K562 (cell line): ENCODE data around the gene GABRR2. TPM values are rescaled to one million over a fixed set of nuclear protein-coding genes. Genes with fewer than 3 reads are reported as not detected.
A peak's percentile ranks its signal among the peaks of the same experiment; 100 is the strongest.

Experiments used
- ATAC-seq: fragments of 200-7000 bp; cut with Tn5 transposase; 3 replicates; pipeline ENCODE4 v1.9.1; 2020; ENCODE audit warnings: moderate library complexity
- BruUV-seq: library from RNA; stranded (reverse); fragments of 400-500 nt; replicated peaks from 2 replicates; lab custom pipeline; 2021; lab: Mats Ljungman, UMichigan
- CTCF ChIA-PET: fragments of 300-600 bp; formaldehyde crosslinking; extraction: SDS; loops from one replicate; lab custom pipeline; 2021; ENCODE audit warnings: low intra/inter-chr PET ratio; lab: Yijun Ruan, JAX
- POLR2A ChIA-PET: fragments of 300-600, 350-650 bp; sonication (Branson Sonifier 250); formaldehyde crosslinking; extraction: SDS; loops from one replicate; lab custom pipeline; 2021; ENCODE audit warnings: antibody characterized with exemption, inconsistent platforms; lab: Yijun Ruan, JAX
- DNase-seq, 4 experiments: peaks; one replicate each; pipeline versions ENCODE4 v3.0.0 to v3.0.0-alpha.2; 2011 to 2018; ENCODE audit warnings: low spot score in 3 of 4, mixed read lengths in 3 of 4; ENCODE audit errors: extremely low read depth in 1 of 4
- FAIRE-seq: peaks from 2 replicates; lab custom pipeline; 2011; peaks lifted over from hg19 to GRCh38; lab: Jason Lieb, UNC
- H2AFZ ChIP-seq: 2 replicates; pipeline ENCODE4 v1.6.0; 2011; ENCODE audit warnings: low read depth, low read length, control low read depth, inconsistent platforms
- H3K27ac ChIP-seq: fragments of 200-600 bp; 3 replicates; pipeline ENCODE4 v1.8.0; 2011; ENCODE audit warnings: low read depth, mild to moderate bottlenecking, control low read depth, inconsistent platforms, low read length, moderate library complexity, mixed read lengths; ENCODE audit errors: extremely low read depth
- H3K27me3 ChIP-seq, 2 experiments: fragments of 300-600 bp in 1 of 2; 2 replicates in 1 of 2; 3 replicates in 1 of 2; pipeline versions ENCODE4 v1.6.0 to v1.8.0; 2011; ENCODE audit warnings: inconsistent platforms in 2 of 2, low read length in 2 of 2, mild to moderate bottlenecking in 1 of 2, mixed read lengths in 1 of 2, moderate library complexity in 1 of 2; ENCODE audit not compliant: control insufficient read depth in 2 of 2, insufficient read depth in 2 of 2
- H3K36me3 ChIP-seq: fragments of 300-600 bp; 3 replicates; pipeline ENCODE4 v1.8.0; 2011; ENCODE audit warnings: mild to moderate bottlenecking, low read length, inconsistent platforms; ENCODE audit not compliant: control insufficient read depth, insufficient read depth
- H3K4me1 ChIP-seq, 2 experiments: fragments of 200-600 bp in 1 of 2; replicated peaks in 1 of 2; 2 replicates in 1 of 2; 3 replicates in 1 of 2; pipeline versions ENCODE4 v1.5.1 to v1.8.0; 2011; ENCODE audit warnings: inconsistent platforms in 2 of 2, low read length in 2 of 2, mild to moderate bottlenecking in 1 of 2, mixed read lengths in 1 of 2, moderate library complexity in 1 of 2; ENCODE audit not compliant: control insufficient read depth in 2 of 2, insufficient read depth in 2 of 2
- H3K4me2 ChIP-seq: 2 replicates; pipeline ENCODE4 v1.6.1; 2011; ENCODE audit warnings: low read length, control low read depth, inconsistent platforms, mixed read lengths; ENCODE audit not compliant: insufficient read depth
- H3K4me3 ChIP-seq: fragments of 200-600 bp; sonication (generic), shearing (Covaris generic); 2 replicates; pipeline ENCODE4 v1.5.1; 2016; ENCODE audit warnings: control low read depth, inconsistent platforms
- H3K79me2 ChIP-seq: fragments of 200-600 bp; 3 replicates; pipeline ENCODE4 v1.8.0; 2011; ENCODE audit warnings: low read length, inconsistent platforms; ENCODE audit not compliant: control insufficient read depth, insufficient read depth
- H3K9ac ChIP-seq, 2 experiments: 2 replicates each; pipeline versions ENCODE4 v1.6.0 to v1.6.1; 2011; ENCODE audit warnings: low read depth in 2 of 2, low read length in 2 of 2, control low read depth in 1 of 2, inconsistent platforms in 1 of 2, mild to moderate bottlenecking in 1 of 2, mixed read lengths in 1 of 2; ENCODE audit not compliant: insufficient read depth in 1 of 2
- H3K9me1 ChIP-seq: one replicate; pipeline ENCODE4 v1.6.0; 2011; ENCODE audit warnings: inconsistent platforms, mild to moderate bottlenecking, low read length, moderate library complexity; ENCODE audit not compliant: control insufficient read depth, insufficient read depth
- H3K9me3 ChIP-seq: replicated peaks from 2 replicates; pipeline ENCODE4 v1.5.1; 2011; ENCODE audit warnings: low read depth, low read length, inconsistent platforms; ENCODE audit not compliant: control insufficient read depth, insufficient read depth
- H4K20me1 ChIP-seq: replicated peaks from 2 replicates; pipeline ENCODE4 v1.6.1; 2011; ENCODE audit warnings: low read length, inconsistent platforms, mixed read lengths; ENCODE audit not compliant: control insufficient read depth, insufficient read depth
- CREB3 ChIP-seq: fragments of 450-650 bp; conservative IDR thresholded peaks from 2 replicates; pipeline ENCODE4 v1.6.1; 2016; ENCODE audit warnings: missing genetic modification characterization, low read depth, mild to moderate bottlenecking, missing compliant biosample characterization, moderate library complexity
- ESRRA ChIP-seq: fragments of 450-650 bp; IDR thresholded peaks from 2 replicates; pipeline ENCODE4 v1.6.1; 2014; ENCODE audit warnings: low read depth, mild to moderate bottlenecking, moderate library complexity, borderline replicate concordance
- FOXA3 ChIP-seq, 2 experiments: fragments of 450-650 bp in 1 of 2; sonication (generic) in 1 of 2; formaldehyde crosslinking; IDR thresholded peaks in 1 of 2; conservative IDR thresholded peaks in 1 of 2; 2 replicates each; pipeline versions ENCODE4 v1.4.0 to v1.8.0; 2020 to 2022; ENCODE audit warnings: mild to moderate bottlenecking in 2 of 2, missing genetic modification reagents in 1 of 2
- HLTF ChIP-seq: fragments of 450-650 bp; IDR thresholded peaks from 2 replicates; pipeline ENCODE4 v1.6.1; 2016
- MECOM ChIP-seq: fragments of 250-450 bp; sonication (Bioruptor Pico); IDR thresholded peaks from 2 replicates; pipeline ENCODE4 v1.8.0; 2022; ENCODE audit warnings: inconsistent platforms
- NFATC3 ChIP-seq: fragments of 450-650 bp; IDR thresholded peaks from 2 replicates; pipeline ENCODE4 v1.6.1; 2017; ENCODE audit warnings: mild to moderate bottlenecking
- PHF20 ChIP-seq: fragments of 450-650 bp; IDR thresholded peaks from 2 replicates; pipeline ENCODE4 v1.6.1; 2018; ENCODE audit not compliant: partially characterized antibody
- POLR2H ChIP-seq: IDR thresholded peaks from 2 replicates; pipeline ENCODE4 v1.6.1; 2016; ENCODE audit warnings: missing genetic modification characterization, low read depth, mild to moderate bottlenecking, control low read depth, missing compliant biosample characterization, moderate library complexity
- PRPF4 ChIP-seq: fragments of 200-400 bp; formaldehyde crosslinking; IDR thresholded peaks from one replicate; pipeline ENCODE4 v1.6.1; 2017; ENCODE audit warnings: low read length, low read depth, mild to moderate bottlenecking; ENCODE audit not compliant: insufficient read depth, poor library complexity, severe bottlenecking
- PTBP1 ChIP-seq: fragments of 200-400 bp; formaldehyde crosslinking; IDR thresholded peaks from 2 replicates; pipeline ENCODE4 v1.6.1; 2017; ENCODE audit warnings: low read depth, low read length
- RCOR1 ChIP-seq, 2 experiments: IDR thresholded peaks; 2 replicates each; pipeline ENCODE4 v1.6.1; 2012; ENCODE audit warnings: low read depth in 2 of 2, low read length in 2 of 2, borderline replicate concordance in 1 of 2, improper control_type of control experiment in 1 of 2
- TAL1 ChIP-seq: fragments of 450-650 bp; IDR thresholded peaks from 2 replicates; pipeline ENCODE4 v1.6.1; 2016; ENCODE audit warnings: mild to moderate bottlenecking
- USF2 ChIP-seq: sonication (generic); formaldehyde crosslinking; IDR thresholded peaks from 2 replicates; pipeline ENCODE4 v1.5.0; 2020; ENCODE audit warnings: missing genetic modification reagents
- ZHX1 ChIP-seq: fragments of 150-350 bp; conservative IDR thresholded peaks from 2 replicates; pipeline ENCODE4 v1.6.1; 2014; ENCODE audit warnings: low read length
- ZNF146 ChIP-seq: IDR thresholded peaks from one replicate; pipeline ENCODE4 v1.6.1; 2018; ENCODE audit warnings: missing compliant biosample characterization; ENCODE audit not compliant: unreplicated experiment
- ZNF280A ChIP-seq: fragments of 450-650 bp; IDR thresholded peaks from 2 replicates; pipeline ENCODE4 v1.6.1; 2018; ENCODE audit warnings: mild to moderate bottlenecking, low read depth; ENCODE audit not compliant: partially characterized antibody
- ZNF384 ChIP-seq: IDR thresholded peaks from 2 replicates; pipeline ENCODE4 v1.6.1; 2012; ENCODE audit warnings: low read depth, low read length, improper control_type of control experiment
- WGBS: fragments of 100-300 bp; shearing (Covaris generic); methylation state at CpG from one replicate; pipeline ENCODE4 v1.1.6; 2016; ENCODE audit warnings: low coverage, mixed read lengths; ENCODE audit not compliant: insufficient coverage; ENCODE audit errors: missing lambda C conversion rate; 5-methylcytosine and 5-hydroxymethylcytosine counted together
- in situ Hi-C: fragments of 300-500 bp; cut with MboI; formaldehyde crosslinking; loops from 4 replicates; pipeline ENCODE4 v1.15.0; 2018; ENCODE audit warnings: inconsistent platforms, mixed read lengths
- intact Hi-C: fragments of 100-400 bp; cut with micrococcal nuclease; formaldehyde crosslinking; loops from 2 replicates; pipeline ENCODE4 v1.14.2; 2022
- polyA plus RNA-seq, 8 experiments: library from polyadenylated mRNA; depleted of rRNA in 4 of 8; stranded (reverse) in 5 of 8; unstranded in 3 of 8; fragments of >200 nt; fragmentation: Nextera tagmentation in 2 of 8; fragmentation: Illumina TruSeq in 1 of 8; extraction: Ambion mirVana in 2 of 8; extraction: Trizol in 1 of 8; gene quantifications; 2 replicates each; pipeline versions ENCODE4 v1.2.1 to v1.2.3, GENCODE V29; 2011 to 2014; ENCODE audit warnings: inconsistent platforms in 1 of 8, missing spikeins in 1 of 8
- total RNA-seq, 7 experiments: library from RNA; depleted of rRNA in 6 of 7; stranded (reverse); fragments of >200 nt in 6 of 7; fragmentation: Illumina TruSeq in 2 of 7; extraction: Trizol in 2 of 7; gene quantifications; 2 replicates each; pipeline versions ENCODE4 v1.2.1 to v1.2.3, GENCODE V29; 2011 to 2021; ENCODE audit warnings: low replicate concordance in 1 of 7

GABRR2 gene
- total and polyA plus RNA-seq, 9 of the 15 experiments (the other 6 are each of a cell fraction or from before 2014, with no cell fraction given), result 0.09 to 0.13 (median 0.10) TPM; not detected in 6

GRCh38 chr6:89320012-89320559, 5.0 kb upstream of the GABRR2 start:
- Histone ChIP-seq H3K4me1 (peaks cover 0 to 9% of the 10 kb centered on the region in 2 experiments; a peak in 3 of 5 replicates), H3K9ac (no peak overlapping the region), H3K27me3 (no peaks in the 10 kb centered on the region), H3K9me1 (no peaks in the 10 kb centered on the region), H3K4me2 (no peak overlapping the region), H3K36me3 (no peaks in the 10 kb centered on the region), H3K79me2 (no peaks in the 10 kb centered on the region), H3K4me3 (no peak overlapping the region), H3K9me3 (peaks cover 8% of the 10 kb centered on the region), H3K27ac (no peak overlapping the region), H2AFZ (no peak overlapping the region), H4K20me1 (no peaks in the 10 kb centered on the region)
- 67% methylated on average over 6 of the region's 6 CpGs for WGBS
- ChIA-PET POLR2A (interaction anchor here (1.0 kb wide), 1 partner anchor 17 kb away, joined by 3 read pairs; no protein-coding TSS in a partner anchor), CTCF (no interaction called here)
- in situ Hi-C loops (no loop called here), intact Hi-C loops (no loop called here)
- no peak for FAIRE-seq
- BruUV-seq, result no TSS peak
- no peak for DNase-seq
- no peak for ATAC-seq
- TF ChIP-seq POLR2H (no peak), MECOM (CRISPR knock-in tag) (no peak), USF2 (CRISPR knock-in tag) (no peak), CREB3 (tag) (no peak), PRPF4 (no peak), NFATC3 (no peak), TAL1 (no peak), ZNF280A (peak; percentile 75), FOXA3 (CRISPR knock-in tag; conservative IDR thresholded peaks at IDR 0.05 in 1 of 2, IDR thresholded peaks at IDR 0.05 in 1 of 2) (no peak), ZNF384 (no peak), PHF20 (no peak), ZHX1 (no peak), HLTF (peak; percentile 99), ZNF146 (CRISPR knock-in tag) (no peak), ESRRA (no peak), RCOR1 (IDR thresholded peaks at IDR 0.05; ENCODE audit: borderline replicate concordance in 1 of 2, low read depth in 2 of 2, low read length in 2 of 2) (no peak), PTBP1 (no peak)
